SK-N-SH treated with all-trans-retinoic acid at 6 μM for 48 hours (cell line): ENCODE data around the gene CEMIP2.

Experiments
- ATAC-seq: fragments of 200-7000 bp; cut with Tn5 transposase; 3 replicates; pipeline ENCODE4 v1.9.1; 2020; ENCODE audit warnings: mild to moderate bottlenecking, moderate library complexity
- ARNTL ChIP-seq: fragments of 450-650 bp; formaldehyde crosslinking; IDR thresholded peaks from 2 replicates; pipeline ENCODE4 v1.5.0; 2020; ENCODE audit warnings: low read depth, mild to moderate bottlenecking, moderate library complexity, borderline replicate concordance
- BACH2 ChIP-seq: fragments of 250-450 bp; sonication (Bioruptor Pico); IDR thresholded peaks from 2 replicates; pipeline ENCODE4 v1.9.0; 2021; ENCODE audit warnings: mild to moderate bottlenecking, borderline replicate concordance
- CREB5 ChIP-seq: fragments of 250-450 bp; sonication (Bioruptor Pico); IDR thresholded peaks from 2 replicates; pipeline ENCODE4 v1.5.1; 2020; ENCODE audit warnings: low read depth, mild to moderate bottlenecking, moderate library complexity
- CSRNP3 ChIP-seq: fragments of 250-450 bp; sonication (Bioruptor Pico); IDR thresholded peaks from 2 replicates; pipeline ENCODE4 v1.5.1; 2021; ENCODE audit warnings: mild to moderate bottlenecking, moderate library complexity
- ESRRG ChIP-seq: fragments of 250-450 bp; sonication (Bioruptor Pico); IDR thresholded peaks from 2 replicates; pipeline ENCODE4 v1.6.1; 2021; ENCODE audit warnings: mild to moderate bottlenecking
- GLIS3 ChIP-seq: fragments of 250-450 bp; sonication (Bioruptor Pico); IDR thresholded peaks from 2 replicates; pipeline ENCODE4 v1.5.0; 2020; ENCODE audit warnings: mild to moderate bottlenecking, moderate library complexity
- ISL1 ChIP-seq: fragments of 250-450 bp; sonication (Bioruptor Pico); IDR thresholded peaks from 2 replicates; pipeline ENCODE4 v2.1.2; 2022; ENCODE audit warnings: mild to moderate bottlenecking, moderate library complexity
- OSR1 ChIP-seq: fragments of 250-450 bp; sonication (Bioruptor Pico); IDR thresholded peaks from 2 replicates; pipeline ENCODE4 v1.8.0; 2022; ENCODE audit warnings: moderate library complexity, mild to moderate bottlenecking, inconsistent platforms
- PATZ1 ChIP-seq: fragments of 250-450 bp; sonication (Bioruptor Pico); IDR thresholded peaks from 2 replicates; pipeline ENCODE4 v1.8.0; 2020; ENCODE audit warnings: mild to moderate bottlenecking, moderate library complexity, borderline replicate concordance
- POU6F1 ChIP-seq: fragments of 250-450 bp; sonication (Bioruptor Pico); IDR thresholded peaks from 2 replicates; pipeline ENCODE4 v1.8.0; 2021; ENCODE audit warnings: low read depth, mild to moderate bottlenecking, moderate library complexity, borderline replicate concordance
- RARB ChIP-seq: fragments of 250-450 bp; sonication (Bioruptor Pico); IDR thresholded peaks from 2 replicates; pipeline ENCODE4 v1.8.0; 2021; ENCODE audit warnings: mild to moderate bottlenecking, moderate library complexity
- SNAI2 ChIP-seq: fragments of 250-450 bp; sonication (Bioruptor Pico); IDR thresholded peaks from 2 replicates; pipeline ENCODE4 v1.5.0; 2020; ENCODE audit warnings: mild to moderate bottlenecking, moderate library complexity
- TCF4 ChIP-seq: fragments of 250-450 bp; sonication (Bioruptor Pico); IDR thresholded peaks from 2 replicates; pipeline ENCODE4 v1.8.0; 2021; ENCODE audit warnings: mild to moderate bottlenecking, moderate library complexity, borderline replicate concordance
- TOX ChIP-seq: fragments of 250-450 bp; sonication (Bioruptor Pico); IDR thresholded peaks from 2 replicates; pipeline ENCODE4 v1.8.0; 2021; ENCODE audit warnings: mild to moderate bottlenecking, moderate library complexity, borderline replicate concordance
- TSHZ2 ChIP-seq: fragments of 250-450 bp; sonication (Bioruptor Pico); IDR thresholded peaks from 2 replicates; pipeline ENCODE4 v1.5.0; 2020; ENCODE audit warnings: mild to moderate bottlenecking, moderate library complexity
- ZC3H10 ChIP-seq: fragments of 250-450 bp; sonication (Bioruptor Pico); IDR thresholded peaks from 2 replicates; pipeline ENCODE4 v1.5.1; 2021; ENCODE audit warnings: mild to moderate bottlenecking, moderate library complexity
- ZFP30 ChIP-seq: fragments of 450-650 bp; formaldehyde crosslinking; IDR thresholded peaks from 2 replicates; pipeline ENCODE4 v1.5.0; 2022; ENCODE audit warnings: mild to moderate bottlenecking, moderate library complexity
- ZNF8 ChIP-seq: fragments of 450-650 bp; formaldehyde crosslinking; IDR thresholded peaks from 2 replicates; pipeline ENCODE4 v1.5.0; 2020; ENCODE audit warnings: mild to moderate bottlenecking, moderate library complexity

Gene CEMIP2

GRCh38 chr9:71665247-71665646, 103.1 kb downstream of the CEMIP2 start:
- TF ChIP-seq SNAI2 (CRISPR knock-in tag) (no peak), ZFP30 (CRISPR knock-in tag) (no peak), ARNTL (no peak), PATZ1 (CRISPR knock-in tag) (no peak)
- ATAC-seq = no peak

- ATAC-seq = peak; percentile 26; the same call in 1 of the 3 replicates
- TF ChIP-seq TSHZ2 (CRISPR knock-in tag) (no peak), ZNF8 (no peak), CREB5 (no peak), POU6F1 (CRISPR knock-in tag) (no peak), CSRNP3 (no peak)
- TF ChIP-seq, all 23 proteins: peak for 0
Observed at GRCh38 chr9:71664566-71664965, 103.7 kb downstream of the CEMIP2 start.

GRCh38 chr9:71663931-71664459, 104.3 kb downstream of the CEMIP2 start:
- TF ChIP-seq ISL1 (CRISPR knock-in tag) = no peak
- TF ChIP-seq BACH2 (CRISPR knock-in tag) = no peak
- no peak for TF ChIP-seq GLIS3 (CRISPR knock-in tag)
- TF ChIP-seq POU6F1 (CRISPR knock-in tag) = no peak
- no peak for TF ChIP-seq ZFP30 (CRISPR knock-in tag)
- no peak for TF ChIP-seq TCF4 (CRISPR knock-in tag)
- no peak for TF ChIP-seq RARB (CRISPR knock-in tag)
- TF ChIP-seq TOX (CRISPR knock-in tag) = no peak
- TF ChIP-seq CSRNP3 = no peak
- TF ChIP-seq TSHZ2 (CRISPR knock-in tag) = no peak
- TF ChIP-seq ARNTL = no peak
- no peak for TF ChIP-seq ZC3H10 (CRISPR knock-in tag)
- TF ChIP-seq OSR1 (CRISPR knock-in tag) = no peak
- no peak for TF ChIP-seq ZNF8
- TF ChIP-seq ESRRG (CRISPR knock-in tag) = no peak
- TF ChIP-seq, all 23 proteins: peak for 0
- peak; percentile 84 for ATAC-seq
